Stimulated activated CD8-positive, alpha-beta memory T cell treated with anti-CD3 and anti-CD28 coated beads, Interleukin-15, amount 100 ng/mL, for 24 hours (primary cell): Measurements from ENCODE around the gene MORC1.
"Not testable (repeated sequence)": the region's sequence is repeated elsewhere in the genome, so short reads cannot be mapped to it uniquely, and the experiment has no call there.

Source experiments
- DNase-seq: peaks from one replicate; pipeline ENCODE4 v3.0.0-alpha.2; 2020; ENCODE audit warnings: low read depth

Gene MORC1

GRCh38 chr3:109112946-109113760, 4.8 kb downstream of the MORC1 start:
- no peak for DNase-seq

- DNase-seq, result no peak
These were observed 8.4 kb downstream of the MORC1 start for GRCh38 chr3:109109574-109109973.

- DNase-seq, result no peak
These were observed 19.8 kb downstream of the MORC1 start for GRCh38 chr3:109098079-109098644.

- no peak for DNase-seq
These were observed 22.8 kb downstream of the MORC1 start for GRCh38 chr3:109095166-109095565.

GRCh38 chr3:109093561-109093960, 24.4 kb downstream of the MORC1 start:
- DNase-seq, result no peak

GRCh38 chr3:109091846-109092245, 26.1 kb downstream of the MORC1 start:
- no peak for DNase-seq

- DNase-seq, result no peak
These were observed 28.7 kb downstream of the MORC1 start for GRCh38 chr3:109089265-109089664.

GRCh38 chr3:109081746-109082510, 36.0 kb downstream of the MORC1 start:
- DNase-seq, result no peak

- not testable (repeated sequence) for DNase-seq
These were observed 37.8 kb downstream of the MORC1 start for GRCh38 chr3:109080090-109080489.

GRCh38 chr3:109073116-109073515, 44.8 kb downstream of the MORC1 start:
- DNase-seq, result no peak

GRCh38 chr3:109072194-109072593, 45.7 kb downstream of the MORC1 start:
- DNase-seq, result no peak

GRCh38 chr3:109071350-109072142, 46.4 kb downstream of the MORC1 start:
- DNase-seq, result no peak

- no peak for DNase-seq
These were observed 47.7 kb downstream of the MORC1 start for GRCh38 chr3:109070211-109070610.

GRCh38 chr3:109066864-109067263, 51.1 kb downstream of the MORC1 start:
- DNase-seq, result no peak

- no peak for DNase-seq
These were observed 58.7 kb downstream of the MORC1 start for GRCh38 chr3:109059264-109059663.

- DNase-seq, result no peak
These were observed 60.3 kb downstream of the MORC1 start for GRCh38 chr3:109057616-109058015.

- no peak for DNase-seq
These were observed 60.9 kb downstream of the MORC1 start for GRCh38 chr3:109057056-109057455.

- DNase-seq, result no peak
These were observed 67.3 kb downstream of the MORC1 start for GRCh38 chr3:109050591-109051167.

GRCh38 chr3:109047366-109047765, 70.6 kb downstream of the MORC1 start:
- no peak for DNase-seq

GRCh38 chr3:109045271-109046040, 72.5 kb downstream of the MORC1 start:
- DNase-seq, result no peak

- DNase-seq, result no peak
These were observed 82.9 kb downstream of the MORC1 start for GRCh38 chr3:109035082-109035481.
